ENCODE measurements around the gene GPR75. TPM values are rescaled to one million over a fixed set of nuclear protein-coding genes. Genes with fewer than 3 reads are reported as not detected.
A peak's percentile ranks its signal among the peaks of the same experiment; 100 is the strongest.

GPR75 gene
- total and polyA plus RNA-seq, 2 of the 13 experiments (the other 11 are each of a cell fraction or from before 2014, with no cell fraction given): 3.3 to 4.1 TPM

- no peak for TF ChIP-seq ZBTB34 (CRISPR knock-in tag; IDR thresholded peaks at IDR 0.05)
- no peak for TF ChIP-seq SP5 (CRISPR knock-in tag; IDR thresholded peaks at IDR 0.05; ENCODE audit: borderline replicate concordance, low read depth)
- no peak for TF ChIP-seq ZNF850 (CRISPR knock-in tag; conservative IDR thresholded peaks at IDR 0.05)
- no peak for TF ChIP-seq ZNF280B (CRISPR knock-in tag; IDR thresholded peaks at IDR 0.05; ENCODE audit: borderline replicate concordance)
- TF ChIP-seq ZBTB26 (CRISPR knock-in tag; IDR thresholded peaks at IDR 0.05; ENCODE audit: borderline replicate concordance): no peak
- no peak for TF ChIP-seq ZNF446 (CRISPR knock-in tag; IDR thresholded peaks at IDR 0.05)
- peak; percentile 93 for TF ChIP-seq AGO2 (optimal IDR thresholded peaks at IDR 0.05; ENCODE audit: low read depth, low read length)
- TF ChIP-seq ZFX (CRISPR knock-in tag; IDR thresholded peaks at IDR 0.05; ENCODE audit: low read depth): peak; percentile 28; the same call in 1 of the 2 replicates
- no peak for TF ChIP-seq NR0B2 (CRISPR knock-in tag; IDR thresholded peaks at IDR 0.05)
- peak; percentile 67 for TF ChIP-seq RBM22 (optimal IDR thresholded peaks at IDR 0.05; ENCODE audit: low read length)
- no peak for TF ChIP-seq ZSCAN21 (CRISPR knock-in tag; IDR thresholded peaks at IDR 0.05; ENCODE audit: borderline replicate concordance)
Observed at GRCh38 chr2:53859206-53860181, at the start of gene GPR75 (continued).
